Mesodermal cell (in vitro differentiated cells): ENCODE data around the gene RBM33.

Experiments
- H3K27ac ChIP-seq: 2 replicates; pipeline ENCODE4 v1.7.0; 2013; ENCODE audit warnings: mild to moderate bottlenecking, low read depth, low read length, moderate library complexity; ENCODE audit not compliant: severe bottlenecking
- H3K36me3 ChIP-seq: 2 replicates; pipeline ENCODE4 v1.7.1; 2013; ENCODE audit warnings: mild to moderate bottlenecking, low read length, moderate library complexity; ENCODE audit not compliant: control insufficient read depth, insufficient read depth
- H3K4me1 ChIP-seq: one replicate; pipeline ENCODE4 v1.7.1; 2013; ENCODE audit warnings: mild to moderate bottlenecking, low read length; ENCODE audit not compliant: insufficient read depth, control insufficient read depth, poor library complexity, severe bottlenecking
- H3K4me3 ChIP-seq: 2 replicates; pipeline ENCODE4 v1.7.0; 2013; ENCODE audit warnings: low read length, control low read depth, mild to moderate bottlenecking; ENCODE audit not compliant: insufficient read depth, poor library complexity, severe bottlenecking; ENCODE audit errors: extremely low read depth
- H3K9me3 ChIP-seq: 2 replicates; pipeline ENCODE4 v1.7.1; 2013; ENCODE audit warnings: mild to moderate bottlenecking, low read length, moderate library complexity; ENCODE audit not compliant: control insufficient read depth
- WGBS, 2 experiments: methylation state at CpG; one replicate each; pipeline ENCODE4 v1.1.5; 2013; ENCODE audit warnings: missing lambda C conversion rate in 2 of 2; ENCODE audit not compliant: insufficient coverage in 2 of 2; 5-methylcytosine and 5-hydroxymethylcytosine counted together

The RBM33 gene

GRCh38 chr7:155785536-155785935 is 141.1 kb downstream of the RBM33 start:
- H3K4me1 ChIP-seq, result no peaks in the 10 kb centered on the region
- H3K36me3 ChIP-seq, result peaks cover 27% of the 10 kb centered on the region
- no peaks in the 10 kb centered on the region for H3K9me3 ChIP-seq
- H3K27ac ChIP-seq, result no peak overlapping the region
- 87 to 91% methylated on average over 8 to 9 of the region's 10 CpGs for WGBS, 2 experiments
- no peak overlapping the region for H3K4me3 ChIP-seq

DNA sequence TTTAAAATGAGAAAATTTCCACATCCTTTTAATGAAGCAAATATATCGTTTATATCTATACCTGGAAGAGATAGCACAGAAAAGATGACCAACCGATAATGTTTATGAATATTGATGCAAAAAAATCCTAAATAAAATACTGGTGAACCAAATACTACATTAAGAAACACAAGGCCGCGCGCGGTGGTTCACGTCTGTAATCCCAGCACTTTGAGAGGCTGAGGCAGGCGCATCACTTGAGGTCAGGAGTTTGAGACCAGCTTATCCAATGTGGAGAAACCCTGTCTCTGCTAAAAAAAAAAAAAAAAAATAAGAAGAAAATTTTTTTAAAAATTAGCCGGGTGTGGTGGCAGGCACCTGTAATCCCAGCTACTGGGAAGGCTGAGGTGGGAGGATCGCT is 142.0 kb downstream of the RBM33 start:
- no peaks in the 10 kb centered on the region for H3K4me1 ChIP-seq
- no peak overlapping the region for H3K27ac ChIP-seq
- H3K4me3 ChIP-seq, result no peak overlapping the region
- no peaks in the 10 kb centered on the region for H3K9me3 ChIP-seq
- H3K36me3 ChIP-seq, result peaks cover 17% of the 10 kb centered on the region
- 81 to 88% methylated on average over 8 of the region's 10 CpGs for WGBS, 2 experiments

- Histone ChIP-seq H3K4me3 (peak overlapping the region; percentile 41), H3K27ac (no peak overlapping the region), H3K36me3 (peaks cover 13% of the 10 kb centered on the region), H3K4me1 (no peaks in the 10 kb centered on the region), H3K9me3 (no peaks in the 10 kb centered on the region)
- WGBS, 2 experiments, result 1 to 3% methylated on average over 54 to 55 of the region's 68 CpGs
Measured at GRCh38 chr7:155787171-155787851, 142.8 kb downstream of the RBM33 start.

- no peak overlapping the region for H3K4me3 ChIP-seq
- H3K9me3 ChIP-seq, result no peaks in the 10 kb centered on the region
- WGBS, 2 experiments, result 92 to 93% methylated on average over 20 to 22 of the region's 22 CpGs
- H3K27ac ChIP-seq, result no peak overlapping the region
- H3K36me3 ChIP-seq, result peaks cover 7% of the 10 kb centered on the region
- no peaks in the 10 kb centered on the region for H3K4me1 ChIP-seq
Measured at GRCh38 chr7:155788616-155789000, 144.1 kb downstream of the RBM33 start.

GRCh38 chr7:155789001-155789725 is 144.7 kb downstream of the RBM33 start:
- Histone ChIP-seq H3K4me3 (no peak overlapping the region), H3K4me1 (no peaks in the 10 kb centered on the region), H3K27ac (no peak overlapping the region), H3K36me3 (peaks cover 7% of the 10 kb centered on the region), H3K9me3 (no peaks in the 10 kb centered on the region)
- 93 to 95% methylated on average over 22 to 23 of the region's 29 CpGs for WGBS, 2 experiments

DNA sequence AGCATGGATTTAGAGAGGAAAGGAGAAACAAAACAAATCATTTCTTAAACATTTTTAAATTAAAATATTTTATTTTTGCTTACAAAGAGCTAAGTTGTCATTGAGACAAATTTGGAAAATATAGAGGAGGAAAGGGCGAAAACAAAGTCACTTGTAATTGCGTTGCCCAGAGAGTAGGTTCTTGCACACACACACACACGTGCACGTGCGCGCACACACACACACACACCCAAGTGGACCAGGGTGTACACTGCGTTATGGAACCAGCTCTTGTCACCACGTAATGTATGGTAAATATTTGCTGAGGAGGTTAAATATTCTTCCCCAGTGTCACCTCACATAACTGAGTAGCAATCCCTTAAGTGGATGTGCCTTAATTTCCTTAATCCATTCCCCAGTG is 146.2 kb downstream of the RBM33 start:
- H3K4me1 ChIP-seq, result no peaks in the 10 kb centered on the region
- WGBS, 2 experiments, result no CpG with 5 or more reads among the region's 8 CpGs
- no peaks in the 10 kb centered on the region for H3K9me3 ChIP-seq
- no peak overlapping the region for H3K4me3 ChIP-seq
- no peaks in the 10 kb centered on the region for H3K36me3 ChIP-seq
- H3K27ac ChIP-seq, result no peak overlapping the region

DNA sequence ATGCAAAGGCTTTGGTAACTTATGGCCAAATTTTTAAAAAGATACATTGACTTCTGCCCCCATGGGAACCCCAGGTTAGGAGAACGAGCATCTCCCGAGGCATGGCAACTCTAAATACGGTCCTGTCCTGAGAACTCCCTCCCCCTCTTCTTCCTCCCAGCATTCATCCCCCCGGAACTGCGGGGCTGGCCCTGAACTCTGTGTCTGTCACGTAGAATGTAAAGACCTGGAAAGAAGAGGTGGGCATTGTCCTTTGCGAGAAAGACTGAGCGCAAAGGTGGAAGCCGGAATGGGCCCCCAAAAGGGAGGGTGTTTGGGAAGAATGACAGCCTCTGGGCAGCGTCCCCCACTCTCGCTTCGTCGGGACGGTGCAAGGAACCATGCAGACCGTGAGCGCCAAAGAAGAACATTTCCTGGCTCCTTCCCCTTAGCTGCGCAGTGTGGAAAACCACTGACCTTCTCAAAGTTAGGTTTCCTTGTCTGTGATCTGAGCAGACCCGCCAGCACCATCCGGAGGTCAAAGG is 146.8 kb downstream of the RBM33 start:
- H3K27ac ChIP-seq, result no peak overlapping the region
- H3K4me3 ChIP-seq, result no peak overlapping the region
- no peaks in the 10 kb centered on the region for H3K36me3 ChIP-seq
- H3K9me3 ChIP-seq, result no peaks in the 10 kb centered on the region
- no peaks in the 10 kb centered on the region for H3K4me1 ChIP-seq
- 74 to 76% methylated on average over 16 to 19 of the region's 19 CpGs for WGBS, 2 experiments

DNA sequence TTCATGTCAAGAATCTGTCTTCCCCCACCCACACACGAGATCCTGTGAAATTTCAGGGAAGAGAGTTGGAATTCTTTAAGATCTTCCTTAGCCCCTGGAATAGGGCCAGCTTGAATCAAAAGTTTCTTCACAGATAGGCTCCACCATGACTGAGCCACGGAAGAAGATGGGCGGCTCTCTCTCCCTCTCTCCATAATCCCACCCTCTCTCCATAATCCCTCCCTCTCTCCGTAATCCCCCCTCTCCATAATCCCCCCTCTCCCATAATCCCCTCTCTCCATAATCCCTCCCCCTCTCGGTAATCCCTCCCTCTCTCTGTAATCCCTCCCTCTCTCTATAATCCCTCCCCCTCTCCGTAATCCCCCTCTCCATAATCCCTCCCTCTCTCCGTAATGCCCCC is 147.4 kb downstream of the RBM33 start:
- H3K9me3 ChIP-seq, result no peaks in the 10 kb centered on the region
- H3K4me3 ChIP-seq, result no peak overlapping the region
- 93 to 100% methylated on average over 2 to 3 of the region's 7 CpGs for WGBS, 2 experiments
- H3K36me3 ChIP-seq, result no peaks in the 10 kb centered on the region
- no peaks in the 10 kb centered on the region for H3K4me1 ChIP-seq
- H3K27ac ChIP-seq, result no peak overlapping the region

- no peak overlapping the region for H3K4me3 ChIP-seq
- no peaks in the 10 kb centered on the region for H3K4me1 ChIP-seq
- no peak overlapping the region for H3K27ac ChIP-seq
- no peaks in the 10 kb centered on the region for H3K36me3 ChIP-seq
- H3K9me3 ChIP-seq, result no peaks in the 10 kb centered on the region
- 89 to 98% methylated on average over 7 to 9 of the region's 14 CpGs for WGBS, 2 experiments
Measured at GRCh38 chr7:155792315-155792960, 148.0 kb downstream of the RBM33 start.

DNA sequence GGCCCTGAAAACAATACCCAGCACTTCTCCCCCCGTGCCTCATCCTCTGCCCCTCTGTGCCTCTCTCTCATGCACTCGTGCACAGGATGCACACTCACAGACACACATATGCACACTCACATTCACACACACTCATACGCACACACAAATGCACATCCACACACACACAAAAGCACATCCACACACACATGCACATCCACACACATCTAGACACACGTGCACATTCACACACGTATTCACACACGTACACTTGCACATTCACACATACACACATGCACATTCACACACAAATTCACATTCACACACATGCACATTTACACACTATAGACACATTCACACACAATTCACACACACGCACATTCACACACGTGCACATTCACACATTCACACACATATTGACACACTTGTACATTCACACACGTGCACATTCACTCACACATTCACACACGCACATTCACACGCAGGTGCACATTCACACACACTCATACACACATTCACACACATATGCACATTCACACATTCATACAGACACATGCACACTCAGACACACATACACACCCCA is 148.6 kb downstream of the RBM33 start:
- WGBS, 2 experiments, result 80% methylated on average over 10 to 11 of the region's 11 CpGs
- Histone ChIP-seq H3K9me3 (no peaks in the 10 kb centered on the region), H3K4me1 (no peaks in the 10 kb centered on the region), H3K4me3 (no peak overlapping the region), H3K36me3 (no peaks in the 10 kb centered on the region), H3K27ac (no peak overlapping the region)
